GM12878 (cell line): ENCODE data around the gene UNC119B. TPM values are rescaled to one million over a fixed set of nuclear protein-coding genes. Genes with fewer than 3 reads are reported as not detected.
A peak's percentile ranks its signal among the peaks of the same experiment; 100 is the strongest.

Source experiments
- BCL11A ChIP-seq: IDR thresholded peaks from 2 replicates; pipeline ENCODE4 v1.6.1; 2011; ENCODE audit warnings: low read depth, low read length
- CEBPB ChIP-seq, 2 experiments: fragments of 150-350 bp in 1 of 2; IDR thresholded peaks; 2 replicates each; pipeline ENCODE4 v1.6.1; 2012 to 2014; ENCODE audit warnings: low read depth in 2 of 2, low read length in 2 of 2, borderline replicate concordance in 1 of 2, inconsistent platforms in 1 of 2
- CREB1 ChIP-seq: IDR thresholded peaks from 2 replicates; pipeline ENCODE4 v1.6.1; 2012; ENCODE audit warnings: low read depth, mild to moderate bottlenecking, inconsistent platforms
- DPF2 ChIP-seq: fragments of 450-650 bp; IDR thresholded peaks from 2 replicates; pipeline ENCODE4 v1.6.1; 2017; ENCODE audit warnings: mild to moderate bottlenecking
- ESRRA ChIP-seq: IDR thresholded peaks from 2 replicates; pipeline ENCODE4 v1.6.1; 2012; ENCODE audit warnings: mild to moderate bottlenecking, low read length, improper control_type of control experiment
- FOXK2 ChIP-seq: fragments of 450-650 bp; IDR thresholded peaks from 2 replicates; pipeline ENCODE4 v1.6.1; 2017; ENCODE audit warnings: mild to moderate bottlenecking, moderate library complexity
- HDGF ChIP-seq: fragments of 450-650 bp; IDR thresholded peaks from 2 replicates; pipeline ENCODE4 v1.6.1; 2016; ENCODE audit warnings: antibody characterized with exemption
- IKZF1 ChIP-seq: fragments of 450-650 bp; conservative IDR thresholded peaks from 2 replicates; pipeline ENCODE4 v1.6.1; 2017; ENCODE audit warnings: antibody characterized with exemption, mild to moderate bottlenecking
- NFXL1 ChIP-seq: fragments of 450-650 bp; IDR thresholded peaks from 2 replicates; pipeline ENCODE4 v1.6.1; 2017; ENCODE audit warnings: antibody characterized with exemption, mild to moderate bottlenecking, borderline replicate concordance
- POU2F2 ChIP-seq: IDR thresholded peaks from 3 replicates; pipeline ENCODE4 v1.6.1; 2011; ENCODE audit warnings: low read depth, mild to moderate bottlenecking, low read length, borderline replicate concordance
- RFX5 ChIP-seq: IDR thresholded peaks from 2 replicates; pipeline ENCODE4 v1.6.1; 2011; ENCODE audit warnings: low read depth, low read length, improper control_type of control experiment
- SMAD5 ChIP-seq: IDR thresholded peaks from 2 replicates; pipeline ENCODE4 v1.6.1; 2016; ENCODE audit warnings: antibody characterized with exemption, low read depth
- SMARCA5 ChIP-seq: fragments of 450-650 bp; IDR thresholded peaks from 2 replicates; pipeline ENCODE4 v1.6.1; 2017; ENCODE audit warnings: mild to moderate bottlenecking
- SPI1 ChIP-seq: IDR thresholded peaks from 2 replicates; pipeline ENCODE4 v1.6.1; 2011; ENCODE audit warnings: low read depth, mild to moderate bottlenecking, low read length, moderate library complexity, borderline replicate concordance; ENCODE audit not compliant: insufficient read depth
- SREBF1 ChIP-seq: IDR thresholded peaks from 2 replicates; pipeline ENCODE4 v1.6.1; 2012; ENCODE audit warnings: mild to moderate bottlenecking, low read length
- SREBF2 ChIP-seq: IDR thresholded peaks from 2 replicates; pipeline ENCODE4 v1.6.1; 2012; ENCODE audit warnings: mild to moderate bottlenecking, low read length
- SUZ12 ChIP-seq: fragments of 200-600 bp; sonication (generic); IDR thresholded peaks from one replicate; pipeline ENCODE4 v1.6.1; 2018; ENCODE audit warnings: antibody characterized with exemption, mild to moderate bottlenecking; ENCODE audit not compliant: unreplicated experiment
- TCF7 ChIP-seq: IDR thresholded peaks from 2 replicates; pipeline ENCODE4 v1.6.1; 2014; ENCODE audit warnings: antibody characterized with exemption, borderline replicate concordance
- ZNF207 ChIP-seq: fragments of 450-650 bp; IDR thresholded peaks from 2 replicates; pipeline ENCODE4 v1.6.1; 2014; ENCODE audit warnings: antibody characterized with exemption, mild to moderate bottlenecking, borderline replicate concordance
- ZNF384 ChIP-seq: IDR thresholded peaks from 2 replicates; pipeline ENCODE4 v1.6.1; 2012; ENCODE audit warnings: low read depth, mild to moderate bottlenecking, low read length, improper control_type of control experiment, borderline replicate concordance
- ZNF622 ChIP-seq: fragments of 450-650 bp; IDR thresholded peaks from 2 replicates; pipeline ENCODE4 v1.6.1; 2017; ENCODE audit warnings: mild to moderate bottlenecking, inconsistent platforms
- ZSCAN29 ChIP-seq: fragments of 450-650 bp; IDR thresholded peaks from 2 replicates; pipeline ENCODE4 v1.6.1; 2017; ENCODE audit warnings: mild to moderate bottlenecking, moderate library complexity
- polyA plus RNA-seq, 11 experiments: library from polyadenylated mRNA; depleted of rRNA in 4 of 11; unstranded in 6 of 11; stranded (reverse) in 5 of 11; fragments of >200 nt; fragmentation: Nextera tagmentation in 4 of 11; fragmentation: Illumina TruSeq in 1 of 11; extraction: Ambion mirVana in 4 of 11; extraction: Trizol in 1 of 11; gene quantifications; 1 replicate in 1 of 11; 2 replicates in 10 of 11; pipeline versions ENCODE4 v1.2.1 to v1.2.3, GENCODE V29; 2011 to 2016; ENCODE audit warnings: inconsistent platforms in 2 of 11, missing spikeins in 2 of 11, low read depth in 1 of 11
- total RNA-seq, 4 experiments: library from RNA; depleted of rRNA in 3 of 4; stranded (reverse); fragments of >200 nt in 3 of 4; fragmentation: Illumina TruSeq in 1 of 4; extraction: Trizol in 1 of 4; gene quantifications; 2 replicates each; pipeline versions ENCODE4 v1.2.1 to v1.2.3, GENCODE V29; 2013 to 2021
- TF ChIP-seq, protein P1 (sequence below): IDR thresholded peaks from 2 replicates; pipeline ENCODE4 v1.6.1; 2012; ENCODE audit warnings: low read depth, low read length, improper control_type of control experiment
- TF ChIP-seq, protein P2 (sequence below): fragments of 150-350 bp; IDR thresholded peaks from 2 replicates; pipeline ENCODE4 v1.6.1; 2016; ENCODE audit warnings: low read depth, low read length
- TF ChIP-seq, protein P3 (sequence below): IDR thresholded peaks from 2 replicates; pipeline ENCODE4 v1.6.1; 2011; ENCODE audit warnings: low read depth, low read length, improper control_type of control experiment, borderline replicate concordance
- TF ChIP-seq, protein P4 (sequence below), 3 experiments: IDR thresholded peaks in 2 of 3; conservative IDR thresholded peaks in 1 of 3; 2 replicates each; pipeline ENCODE4 v1.5.1; 2011; ENCODE audit warnings: low read depth in 3 of 3, low read length in 3 of 3, mild to moderate bottlenecking in 3 of 3, control low read depth in 2 of 3, moderate library complexity in 2 of 3, inconsistent platforms in 1 of 3, mixed read lengths in 1 of 3; ENCODE audit not compliant: control insufficient read depth in 2 of 3, insufficient read depth in 1 of 3; ENCODE audit errors: extremely low read depth in 1 of 3

Gene UNC119B
- total and polyA plus RNA-seq, 10 of the 15 experiments (the other 5 are each of a cell fraction or from before 2014, with no cell fraction given): 4.3 to 31.5 (median 10.5) TPM

DNA sequence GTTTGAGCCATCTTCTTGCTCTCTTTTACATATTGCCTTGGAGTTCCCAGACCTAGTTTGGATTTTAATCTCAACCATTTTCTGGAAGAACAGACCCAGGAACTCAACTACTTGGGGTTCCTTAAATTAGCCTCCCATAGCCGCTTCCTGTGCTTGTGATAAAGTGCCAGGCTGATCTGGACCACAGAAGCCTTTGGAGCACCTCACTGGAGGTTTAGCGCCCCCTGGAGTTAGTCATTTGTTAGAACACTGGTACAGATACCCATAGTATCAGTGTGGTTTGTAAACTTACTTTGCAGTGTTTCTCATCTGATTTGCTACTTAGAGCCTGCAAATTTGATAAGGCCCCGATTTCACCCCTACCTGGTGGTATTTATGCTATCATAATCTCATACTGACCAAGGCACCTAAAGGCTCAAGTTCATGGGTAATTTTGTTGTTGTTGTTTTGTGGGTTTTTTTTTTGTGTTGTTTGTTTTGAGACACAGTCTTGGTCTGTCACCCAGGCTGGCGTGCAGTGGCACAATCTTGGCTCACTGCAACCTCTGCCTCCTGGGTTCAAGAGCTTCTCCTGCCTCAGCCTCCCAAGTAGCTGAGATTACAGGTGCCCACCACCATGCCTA, 3.7 kb downstream of the UNC119B start (continued):
- TF ChIP-seq, protein P1, sequence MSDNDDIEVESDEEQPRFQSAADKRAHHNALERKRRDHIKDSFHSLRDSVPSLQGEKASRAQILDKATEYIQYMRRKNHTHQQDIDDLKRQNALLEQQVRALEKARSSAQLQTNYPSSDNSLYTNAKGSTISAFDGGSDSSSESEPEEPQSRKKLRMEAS: no peak
- TF ChIP-seq SMARCA5: peak; percentile 59; the same call in 1 of the 2 replicates
- TF ChIP-seq ZNF384: no peak
- TF ChIP-seq HDGF: no peak
- TF ChIP-seq SMAD5: no peak
- no peak for TF ChIP-seq SREBF2
- no peak for TF ChIP-seq ESRRA
- TF ChIP-seq IKZF1: no peak
- TF ChIP-seq NFXL1: no peak
- no peak for TF ChIP-seq TCF7
- no peak for TF ChIP-seq BCL11A
- no peak for TF ChIP-seq ZNF207
- TF ChIP-seq, protein P2, sequence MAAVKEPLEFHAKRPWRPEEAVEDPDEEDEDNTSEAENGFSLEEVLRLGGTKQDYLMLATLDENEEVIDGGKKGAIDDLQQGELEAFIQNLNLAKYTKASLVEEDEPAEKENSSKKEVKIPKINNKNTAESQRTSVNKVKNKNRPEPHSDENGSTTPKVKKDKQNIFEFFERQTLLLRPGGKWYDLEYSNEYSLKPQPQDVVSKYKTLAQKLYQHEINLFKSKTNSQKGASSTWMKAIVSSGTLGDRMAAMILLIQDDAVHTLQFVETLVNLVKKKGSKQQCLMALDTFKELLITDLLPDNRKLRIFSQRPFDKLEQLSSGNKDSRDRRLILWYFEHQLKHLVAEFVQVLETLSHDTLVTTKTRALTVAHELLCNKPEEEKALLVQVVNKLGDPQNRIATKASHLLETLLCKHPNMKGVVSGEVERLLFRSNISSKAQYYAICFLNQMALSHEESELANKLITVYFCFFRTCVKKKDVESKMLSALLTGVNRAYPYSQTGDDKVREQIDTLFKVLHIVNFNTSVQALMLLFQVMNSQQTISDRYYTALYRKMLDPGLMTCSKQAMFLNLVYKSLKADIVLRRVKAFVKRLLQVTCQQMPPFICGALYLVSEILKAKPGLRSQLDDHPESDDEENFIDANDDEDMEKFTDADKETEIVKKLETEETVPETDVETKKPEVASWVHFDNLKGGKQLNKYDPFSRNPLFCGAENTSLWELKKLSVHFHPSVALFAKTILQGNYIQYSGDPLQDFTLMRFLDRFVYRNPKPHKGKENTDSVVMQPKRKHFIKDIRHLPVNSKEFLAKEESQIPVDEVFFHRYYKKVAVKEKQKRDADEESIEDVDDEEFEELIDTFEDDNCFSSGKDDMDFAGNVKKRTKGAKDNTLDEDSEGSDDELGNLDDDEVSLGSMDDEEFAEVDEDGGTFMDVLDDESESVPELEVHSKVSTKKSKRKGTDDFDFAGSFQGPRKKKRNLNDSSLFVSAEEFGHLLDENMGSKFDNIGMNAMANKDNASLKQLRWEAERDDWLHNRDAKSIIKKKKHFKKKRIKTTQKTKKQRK: no peak
- no peak for TF ChIP-seq DPF2
- no peak for TF ChIP-seq SPI1
- no peak for TF ChIP-seq SREBF1
- TF ChIP-seq, protein P3, sequence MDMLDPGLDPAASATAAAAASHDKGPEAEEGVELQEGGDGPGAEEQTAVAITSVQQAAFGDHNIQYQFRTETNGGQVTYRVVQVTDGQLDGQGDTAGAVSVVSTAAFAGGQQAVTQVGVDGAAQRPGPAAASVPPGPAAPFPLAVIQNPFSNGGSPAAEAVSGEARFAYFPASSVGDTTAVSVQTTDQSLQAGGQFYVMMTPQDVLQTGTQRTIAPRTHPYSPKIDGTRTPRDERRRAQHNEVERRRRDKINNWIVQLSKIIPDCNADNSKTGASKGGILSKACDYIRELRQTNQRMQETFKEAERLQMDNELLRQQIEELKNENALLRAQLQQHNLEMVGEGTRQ: no peak
- TF ChIP-seq, protein P4, sequence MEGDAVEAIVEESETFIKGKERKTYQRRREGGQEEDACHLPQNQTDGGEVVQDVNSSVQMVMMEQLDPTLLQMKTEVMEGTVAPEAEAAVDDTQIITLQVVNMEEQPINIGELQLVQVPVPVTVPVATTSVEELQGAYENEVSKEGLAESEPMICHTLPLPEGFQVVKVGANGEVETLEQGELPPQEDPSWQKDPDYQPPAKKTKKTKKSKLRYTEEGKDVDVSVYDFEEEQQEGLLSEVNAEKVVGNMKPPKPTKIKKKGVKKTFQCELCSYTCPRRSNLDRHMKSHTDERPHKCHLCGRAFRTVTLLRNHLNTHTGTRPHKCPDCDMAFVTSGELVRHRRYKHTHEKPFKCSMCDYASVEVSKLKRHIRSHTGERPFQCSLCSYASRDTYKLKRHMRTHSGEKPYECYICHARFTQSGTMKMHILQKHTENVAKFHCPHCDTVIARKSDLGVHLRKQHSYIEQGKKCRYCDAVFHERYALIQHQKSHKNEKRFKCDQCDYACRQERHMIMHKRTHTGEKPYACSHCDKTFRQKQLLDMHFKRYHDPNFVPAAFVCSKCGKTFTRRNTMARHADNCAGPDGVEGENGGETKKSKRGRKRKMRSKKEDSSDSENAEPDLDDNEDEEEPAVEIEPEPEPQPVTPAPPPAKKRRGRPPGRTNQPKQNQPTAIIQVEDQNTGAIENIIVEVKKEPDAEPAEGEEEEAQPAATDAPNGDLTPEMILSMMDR (IDR thresholded peaks at IDR 0.05 in 2 of 3, conservative IDR thresholded peaks at IDR 0.05 in 1 of 3; ENCODE audit: control insufficient read depth in 2 of 3, extremely low read depth in 1 of 3, insufficient read depth in 1 of 3, low read depth in 3 of 3, low read length in 3 of 3): peak; percentile 84 to 90 (median 87)
- TF ChIP-seq ZSCAN29: no peak
- TF ChIP-seq POU2F2: peak; percentile 39; the same call in 1 of the 3 replicates
- no peak for TF ChIP-seq CEBPB (IDR thresholded peaks at IDR 0.05; ENCODE audit: borderline replicate concordance in 1 of 2, low read depth in 2 of 2, low read length in 2 of 2)
- no peak for TF ChIP-seq RFX5
- no peak for TF ChIP-seq CREB1
- TF ChIP-seq FOXK2: no peak
- TF ChIP-seq SUZ12: no peak
- TF ChIP-seq ZNF622: no peak
